ENCODE data around the gene PPDPF.

PPDPF gene

GRCh38 chr20:63539092-63539430 is 18.5 kb downstream of the PPDPF start:
- DNase-seq: no peak

GRCh38 chr20:63539441-63540370 is 19.1 kb downstream of the PPDPF start:
- no peak for DNase-seq

- no peak for DNase-seq
Observed at GRCh38 chr20:63540417-63541186, 20.0 kb downstream of the PPDPF start.

- no peak for DNase-seq
Observed at GRCh38 chr20:63541371-63541770, 20.8 kb downstream of the PPDPF start.

GRCh38 chr20:63542031-63542559 is 21.5 kb downstream of the PPDPF start:
- DNase-seq: no peak

GRCh38 chr20:63542696-63543095 is 22.1 kb downstream of the PPDPF start:
- no peak for DNase-seq

- DNase-seq: no peak
Observed at GRCh38 chr20:63543131-63543530, 22.6 kb downstream of the PPDPF start.

GRCh38 chr20:63543733-63544132 is 23.2 kb downstream of the PPDPF start:
- no peak for DNase-seq

- DNase-seq: no peak
Observed at GRCh38 chr20:63544241-63544957, 23.8 kb downstream of the PPDPF start.

- no peak for DNase-seq
Observed at GRCh38 chr20:63544958-63545516, 24.5 kb downstream of the PPDPF start.

GRCh38 chr20:63545814-63546213 is 25.2 kb downstream of the PPDPF start:
- DNase-seq: no peak

GRCh38 chr20:63546256-63546955 is 25.8 kb downstream of the PPDPF start:
- DNase-seq: no peak

- DNase-seq: no peak
Observed at GRCh38 chr20:63546956-63547724, 26.6 kb downstream of the PPDPF start.

- no peak for DNase-seq
Observed at GRCh38 chr20:63547725-63548480, 27.3 kb downstream of the PPDPF start, which contains the start of gene SRMS. Gene SRMS (minus strand): TSS chr20:63547749. CDS start chr20:63547463, 286 bp downstream.

GRCh38 chr20:63548542-63548941 is 28.0 kb downstream of the PPDPF start:
- no peak for DNase-seq

GRCh38 chr20:63549019-63549418 is 28.5 kb downstream of the PPDPF start:
- DNase-seq: no peak

- DNase-seq: no peak
Observed at GRCh38 chr20:63549679-63550282, 29.2 kb downstream of the PPDPF start.

GRCh38 chr20:63551068-63551467 is 30.5 kb downstream of the PPDPF start:
- no peak for DNase-seq

- DNase-seq: peak; percentile 38
Observed at GRCh38 chr20:63552481-63553249, 32.1 kb downstream of the PPDPF start.
